IPS-NIHi7 (cell line): Measurements from ENCODE around the gene TFAP2E.

ENCODE experiments used
- DNase-seq: peaks from one replicate; pipeline ENCODE4 v3.0.0; 2012; ENCODE audit warnings: mixed read lengths; ENCODE audit errors: extremely low spot score

The TFAP2E gene

GRCh38 chr1:35573198-35574124 is at the start of gene TFAP2E:
Gene TFAP2E (plus strand): TSS chr1:35573314. CDS start chr1:35573578, 264 bp downstream.
- DNase-seq = peak; percentile 56

- DNase-seq = no peak
Measured at GRCh38 chr1:35524106-35524505, 49.0 kb upstream of the TFAP2E start.

- DNase-seq = no peak
Measured at GRCh38 chr1:35530168-35530567, 42.9 kb upstream of the TFAP2E start.

- DNase-seq = no peak
Measured at GRCh38 chr1:35530946-35531345, 42.2 kb upstream of the TFAP2E start.

GRCh38 chr1:35531368-35531767 is 41.7 kb upstream of the TFAP2E start:
- DNase-seq = no peak

- DNase-seq = no peak
Measured at GRCh38 chr1:35532497-35533223, 40.5 kb upstream of the TFAP2E start.

GRCh38 chr1:35533586-35533985 is 39.5 kb upstream of the TFAP2E start:
- DNase-seq = no peak

GRCh38 chr1:35535243-35535642 is 37.9 kb upstream of the TFAP2E start:
- no peak for DNase-seq

DNA sequence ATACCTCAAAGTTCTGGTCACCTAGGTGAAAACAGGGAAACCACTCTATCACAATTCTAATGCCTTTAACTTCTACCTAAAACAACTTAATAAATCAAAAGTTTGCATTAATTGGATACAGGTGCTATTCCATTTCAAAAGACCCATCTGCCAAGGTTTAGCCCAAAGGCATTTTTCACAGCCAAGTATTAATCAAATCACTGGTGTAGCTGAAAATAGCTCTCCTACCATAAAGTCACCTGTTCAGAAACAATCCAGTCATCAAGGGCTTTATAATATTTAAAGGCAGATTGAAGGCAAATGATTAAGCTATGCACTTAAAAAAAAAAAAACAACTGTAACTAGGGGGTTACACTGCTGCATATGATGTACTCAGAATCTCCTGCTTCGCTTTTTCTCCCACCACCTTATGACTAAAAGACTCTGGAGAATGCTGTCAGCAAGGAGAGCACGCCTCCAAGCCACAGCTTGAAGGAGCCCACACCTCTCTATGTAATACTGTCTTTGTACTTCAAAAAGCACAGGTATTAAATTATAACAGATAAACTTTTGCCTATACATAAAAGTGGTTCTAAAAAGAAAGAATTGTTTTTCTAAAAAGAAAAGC is 36.5 kb upstream of the TFAP2E start:
- DNase-seq = no peak

DNA sequence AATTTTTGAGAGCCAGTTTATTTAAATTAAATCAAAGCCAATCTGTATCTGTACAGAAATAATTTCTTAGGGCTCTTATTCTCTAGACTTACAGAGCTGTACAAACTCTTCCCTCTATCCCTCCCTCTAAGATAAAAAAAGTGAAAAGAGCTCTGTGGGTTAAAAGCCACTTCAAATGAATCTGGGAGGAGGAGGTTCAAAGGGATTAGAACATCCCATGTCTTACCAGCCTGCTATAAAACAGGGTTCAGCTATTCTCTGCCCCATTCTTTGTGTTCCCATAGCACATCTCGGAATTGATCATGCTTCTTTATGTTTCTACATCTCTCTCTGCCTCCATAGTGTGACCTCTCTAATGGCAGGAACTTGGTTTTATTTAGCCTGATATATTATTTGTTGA is 35.3 kb upstream of the TFAP2E start:
- no peak for DNase-seq

- no peak for DNase-seq
Measured at GRCh38 chr1:35539073-35539823, 33.9 kb upstream of the TFAP2E start.

GRCh38 chr1:35539824-35540261 is 33.3 kb upstream of the TFAP2E start:
- no peak for DNase-seq

GRCh38 chr1:35544976-35545375 is 28.1 kb upstream of the TFAP2E start:
- peak; percentile 86 for DNase-seq

GRCh38 chr1:35546614-35547013 is 26.5 kb upstream of the TFAP2E start:
- DNase-seq = no peak

GRCh38 chr1:35553851-35554250 is 19.3 kb upstream of the TFAP2E start:
- DNase-seq = no peak

GRCh38 chr1:35554266-35555211 is 18.6 kb upstream of the TFAP2E start:
- DNase-seq = peak; percentile 68

DNA sequence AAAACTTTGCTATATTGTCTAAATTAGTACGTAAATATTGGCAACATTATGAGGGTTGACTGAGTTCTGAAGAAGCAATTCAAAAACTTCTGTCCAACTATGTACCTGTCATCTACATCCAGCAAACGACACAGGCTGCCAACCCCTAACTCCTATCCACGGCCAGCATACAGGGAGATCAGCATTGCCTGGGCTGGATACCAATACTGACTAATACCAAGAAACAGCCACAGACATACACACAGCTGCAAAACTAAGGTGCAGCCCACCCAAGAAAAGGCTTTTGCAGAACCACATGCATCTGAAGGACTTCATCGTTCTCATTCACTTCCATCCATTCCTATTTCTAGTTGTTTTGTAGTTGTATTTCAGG is 17.9 kb upstream of the TFAP2E start:
- no peak for DNase-seq

DNA sequence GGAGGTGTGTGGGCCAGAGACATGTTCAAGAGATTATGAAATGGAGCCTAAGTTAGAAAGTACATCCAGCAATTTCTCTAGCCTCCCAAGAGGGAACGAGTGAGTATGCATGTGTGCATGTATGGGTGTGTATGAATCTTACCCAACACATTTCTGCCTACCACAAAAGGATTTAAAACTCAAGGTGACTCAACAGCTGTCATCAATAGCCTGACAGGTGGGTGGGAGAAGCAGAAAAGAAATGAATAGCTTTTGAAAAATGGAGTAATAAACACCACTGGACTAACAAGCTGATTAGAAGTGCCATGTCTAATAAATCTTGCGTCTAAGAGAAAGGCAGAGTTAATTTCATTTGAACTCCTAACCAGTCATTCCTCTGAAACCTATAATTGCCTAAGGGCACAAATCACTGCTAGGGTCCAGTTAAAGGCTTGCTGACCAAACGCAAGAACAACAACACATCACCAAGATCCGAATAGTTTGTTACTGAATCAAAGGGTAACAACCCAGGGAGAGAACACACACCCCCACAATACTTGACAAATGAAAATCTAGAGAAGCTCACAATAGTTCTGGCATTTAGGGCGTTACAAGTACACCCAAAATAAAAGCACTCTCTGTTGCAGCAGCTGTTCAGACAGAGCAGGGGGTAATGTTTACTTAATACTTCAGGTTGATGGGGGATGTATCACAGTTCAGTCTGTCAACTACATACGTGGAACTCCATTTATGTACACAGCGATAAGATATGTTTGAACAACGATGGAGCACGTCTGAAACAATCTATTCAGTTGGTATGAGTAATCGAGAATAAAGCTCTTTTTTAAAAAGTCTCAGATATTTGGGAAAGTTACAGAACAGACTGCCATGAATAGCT is 17.3 kb upstream of the TFAP2E start:
- DNase-seq = no peak

- no peak for DNase-seq
Measured at GRCh38 chr1:35556484-35557117, 16.5 kb upstream of the TFAP2E start.
